GM18499 (cell line): ENCODE data around the gene WDR17.

ENCODE experiments used
- ATAC-seq: cut with Tn5 transposase; IDR thresholded peaks from one replicate; pipeline ENCODE4 v1.9.1; 2021; ENCODE audit warnings: moderate number of reproducible peaks; ENCODE audit not compliant: insufficient read depth, unreplicated experiment

Gene WDR17

DNA sequence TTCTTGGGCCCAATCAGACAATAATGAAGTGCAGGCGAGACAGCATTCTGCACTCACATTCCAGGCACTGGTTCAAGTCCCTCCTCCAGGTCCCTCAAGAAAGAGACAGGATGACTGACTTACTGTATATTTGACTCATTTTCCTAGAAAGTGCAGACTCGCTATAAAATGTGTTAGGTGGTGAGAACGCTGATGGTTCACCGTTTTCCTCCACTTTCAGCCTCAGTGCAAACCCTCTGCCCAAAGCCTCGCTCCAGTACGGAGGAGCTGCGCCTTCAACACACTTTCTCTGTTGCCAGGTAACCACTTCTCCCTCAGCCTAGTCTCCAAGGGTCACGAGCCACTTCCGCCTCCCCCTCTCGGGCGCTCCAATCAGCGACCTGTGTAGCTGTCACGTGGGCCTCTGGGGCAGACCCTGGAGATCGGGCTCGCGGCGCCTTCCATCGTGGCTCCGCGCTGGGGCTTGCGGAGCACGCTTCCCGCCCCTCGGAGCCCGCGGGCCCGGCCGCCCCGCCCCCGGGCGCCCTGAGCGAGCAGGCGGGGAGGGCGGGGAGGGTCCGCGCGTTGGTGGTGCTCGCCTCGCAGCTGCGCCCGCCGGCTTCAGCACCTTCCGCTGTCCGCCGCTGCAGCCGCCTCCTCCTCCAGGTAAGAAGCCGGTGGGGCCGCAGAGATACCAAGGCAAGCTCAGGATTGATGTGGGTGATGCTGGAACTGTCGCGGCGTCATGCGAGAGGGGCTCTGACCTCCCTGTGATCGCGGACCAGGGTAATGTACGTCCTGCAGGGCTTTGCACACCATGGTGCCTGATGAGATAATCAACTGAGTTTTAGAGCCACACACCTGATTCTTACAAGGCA lies at the start of gene WDR17:
Gene WDR17 (plus strand): TSS at position 407 of the 857 bp plus-strand sequence. CDS start 45,740 bp downstream, outside the sequence.
- ATAC-seq: peak; percentile 100

DNA sequence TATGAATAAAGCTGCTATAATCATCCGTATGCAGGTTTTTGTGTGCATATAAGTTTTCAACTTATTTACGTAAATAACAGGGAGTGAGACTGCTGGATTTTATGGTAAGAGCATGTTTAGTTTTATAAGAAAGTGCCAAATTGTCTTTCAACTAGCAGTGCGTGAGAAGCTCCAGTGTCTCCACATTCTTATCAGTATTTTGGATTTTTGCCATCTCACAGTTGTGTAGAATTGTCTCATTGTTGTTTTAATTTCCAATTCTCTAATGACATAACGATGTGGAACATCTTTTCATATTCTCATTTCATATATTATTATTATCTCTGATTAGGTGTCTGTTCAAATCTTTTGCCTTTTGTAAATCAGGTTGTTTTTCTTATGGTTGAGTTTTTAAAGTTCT lies 49.0 kb upstream of the WDR17 start:
- ATAC-seq: no peak

- ATAC-seq: no peak
Measured at GRCh38 chr4:176020481-176021085, 45.1 kb upstream of the WDR17 start.

DNA sequence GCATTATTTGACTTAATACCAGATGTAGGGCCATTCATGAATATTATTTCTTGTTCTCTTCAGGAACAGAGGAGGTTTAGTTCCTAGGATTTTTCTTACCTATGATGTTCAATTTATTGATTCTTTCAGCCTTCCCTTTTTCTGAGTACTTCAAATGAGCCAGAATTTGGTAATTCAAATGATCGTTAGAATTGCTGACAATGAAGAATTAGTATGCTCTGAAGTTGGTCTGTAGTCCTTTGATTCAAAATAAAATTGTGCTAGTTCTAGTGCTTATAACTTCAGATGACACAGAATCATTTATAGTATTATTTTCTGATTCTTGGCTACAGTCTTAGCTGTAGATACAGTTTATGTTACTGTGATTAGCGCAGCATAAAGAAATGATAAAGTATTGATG lies 35.2 kb upstream of the WDR17 start:
- ATAC-seq: no peak

DNA sequence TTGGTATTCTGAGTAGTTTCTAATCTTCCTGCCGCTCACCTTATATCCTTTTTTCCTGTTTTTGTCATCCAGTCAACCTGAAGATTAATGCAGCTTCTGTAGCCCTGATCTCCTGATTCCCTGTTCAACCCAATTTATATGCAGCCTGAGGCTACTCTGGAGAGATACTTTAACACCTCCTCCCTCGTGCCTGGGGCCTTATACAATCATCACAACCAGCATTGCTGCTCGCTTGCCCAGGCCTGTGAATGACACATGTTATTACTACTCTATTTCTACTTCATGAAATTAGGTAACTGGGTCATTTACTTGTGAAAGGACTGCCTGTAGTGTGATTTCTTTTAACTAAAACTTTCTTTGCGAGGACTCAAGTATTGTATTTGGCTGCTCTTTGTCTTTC lies 33.7 kb upstream of the WDR17 start:
- ATAC-seq: no peak

DNA sequence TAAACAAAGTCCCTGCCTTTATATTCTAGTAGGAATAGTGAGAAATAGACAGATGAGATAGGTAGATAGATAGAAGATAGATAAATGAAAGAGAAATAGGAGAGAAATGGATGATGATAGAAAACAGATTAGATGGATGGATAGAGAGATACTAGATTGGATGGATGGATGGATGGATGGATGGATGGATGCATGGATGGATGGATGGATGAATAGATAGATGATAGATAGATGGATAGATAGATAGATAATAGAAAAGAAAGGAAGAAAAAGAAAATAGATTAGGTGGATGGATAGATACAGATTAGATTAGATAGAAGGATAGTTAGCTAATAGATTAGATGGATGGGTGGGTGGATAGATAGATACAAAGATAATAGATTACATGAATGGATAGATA lies 33.2 kb upstream of the WDR17 start:
- no peak for ATAC-seq

DNA sequence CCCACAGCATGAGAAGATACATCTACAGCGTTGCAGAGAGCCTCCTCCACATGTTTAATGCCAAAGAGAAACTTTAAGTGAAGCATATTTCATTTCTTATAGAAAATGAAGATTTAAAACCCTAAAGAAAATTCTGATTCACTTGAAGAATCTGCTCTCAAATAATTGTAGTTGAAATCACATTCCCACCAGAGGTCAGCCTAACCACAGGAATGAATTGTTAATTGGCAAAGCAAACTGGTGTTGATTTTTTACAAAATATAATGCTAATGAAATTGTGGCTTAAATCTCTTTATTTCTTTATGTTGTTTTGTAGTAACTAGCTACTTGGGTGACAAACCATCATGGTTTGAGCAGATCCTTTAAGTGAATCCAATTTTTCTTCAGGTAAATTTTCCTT lies 31.1 kb upstream of the WDR17 start:
- ATAC-seq: no peak

DNA sequence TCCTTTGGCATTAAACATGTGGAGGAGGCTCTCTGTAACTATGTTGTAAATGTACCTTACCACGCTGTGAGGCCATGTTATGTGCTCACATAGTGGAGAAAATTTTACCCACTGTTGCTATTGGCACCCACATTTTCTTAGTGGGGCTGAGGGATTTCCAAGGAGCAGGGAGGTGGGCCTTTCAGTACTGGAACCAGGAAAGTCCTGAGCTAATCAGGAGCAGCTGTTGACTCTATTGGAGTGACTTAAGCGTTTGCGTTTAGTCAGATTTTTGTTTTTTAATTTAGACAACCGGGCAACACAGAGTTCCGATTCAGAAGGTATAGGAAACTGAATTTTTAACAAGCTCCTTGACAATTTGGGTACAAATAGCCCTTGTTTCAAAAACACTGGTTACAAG lies 30.7 kb upstream of the WDR17 start:
- ATAC-seq: no peak

GRCh38 chr4:176036585-176037205 lies 28.9 kb upstream of the WDR17 start:
- ATAC-seq: no peak

- no peak for ATAC-seq
Measured at GRCh38 chr4:176038789-176039188, 26.9 kb upstream of the WDR17 start.

DNA sequence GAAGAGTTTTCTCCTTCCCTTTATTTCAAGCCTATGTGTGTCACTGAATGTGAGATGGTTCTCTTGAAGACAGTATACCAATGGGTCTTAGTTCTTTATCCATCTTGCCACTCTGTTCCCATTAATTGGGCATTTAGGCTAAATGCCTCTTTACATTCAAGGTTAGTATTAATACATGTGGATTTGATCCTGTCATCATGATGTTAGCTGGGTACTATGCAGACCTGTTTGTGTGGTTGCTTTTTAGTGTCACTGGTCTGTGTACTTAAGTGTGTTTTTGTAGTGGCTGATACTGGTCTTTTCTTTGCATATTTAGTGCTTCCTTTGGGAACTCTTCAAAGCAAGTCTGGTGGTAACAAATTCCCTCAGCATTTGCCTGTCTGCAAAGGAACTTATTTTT lies 23.4 kb upstream of the WDR17 start:
- no peak for ATAC-seq

- no peak for ATAC-seq
Measured at GRCh38 chr4:176043838-176044588, 21.6 kb upstream of the WDR17 start.

DNA sequence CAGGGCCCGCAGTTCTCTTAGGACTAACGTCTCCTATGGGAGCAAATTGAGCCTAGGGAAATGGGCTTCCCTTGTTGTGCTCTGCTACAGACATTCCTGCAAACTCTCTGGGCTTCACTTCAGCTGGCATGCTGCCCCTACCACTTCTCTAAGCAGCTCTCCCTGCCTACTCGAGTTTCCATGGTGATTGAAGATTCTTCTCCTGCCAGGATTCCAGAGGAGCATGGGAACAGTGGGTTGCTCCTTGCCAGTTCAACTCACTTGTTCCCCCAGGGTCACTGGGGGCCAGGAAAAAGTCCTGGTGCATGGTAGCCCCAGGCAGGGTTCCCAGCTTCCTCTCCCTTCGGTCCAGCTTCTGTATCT lies 21.1 kb upstream of the WDR17 start:
- ATAC-seq: no peak

DNA sequence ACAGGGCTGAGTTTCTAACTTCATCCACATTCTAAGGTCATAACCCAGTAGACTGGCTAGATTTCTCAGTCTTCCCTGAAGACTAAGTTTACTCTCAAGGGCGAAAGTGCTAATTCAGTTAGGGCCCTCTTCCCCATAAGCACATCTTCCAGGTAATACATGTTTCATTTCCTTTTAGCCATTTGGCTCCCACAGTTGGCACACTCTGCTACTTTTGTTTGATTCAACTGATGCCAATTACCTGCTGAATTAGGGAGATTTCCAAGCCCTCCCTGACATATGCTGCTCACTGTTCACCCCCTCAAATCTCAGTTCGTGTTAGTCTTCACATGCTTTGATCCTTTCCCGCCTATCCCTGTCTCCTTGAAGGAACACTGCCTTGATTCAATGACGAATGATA lies 17.0 kb upstream of the WDR17 start:
- no peak for ATAC-seq

DNA sequence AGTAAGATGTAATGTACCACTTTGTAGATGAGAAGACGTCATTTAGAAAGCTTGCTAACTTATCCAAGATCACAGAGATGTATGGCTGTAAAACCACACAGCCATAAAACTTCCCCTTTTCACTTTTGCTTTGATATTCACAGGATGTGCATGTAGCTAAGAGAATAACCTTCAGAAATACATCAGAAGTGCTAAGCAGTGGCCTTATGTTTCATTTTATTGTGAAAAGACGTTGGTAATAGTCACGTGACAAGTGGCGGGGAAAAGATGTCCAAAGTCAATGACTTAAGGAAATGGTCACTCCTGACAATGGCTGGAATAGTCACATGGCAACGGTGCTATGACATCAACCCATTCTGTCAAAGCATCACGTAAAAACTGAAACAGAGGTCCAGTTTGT lies 12.9 kb upstream of the WDR17 start:
- ATAC-seq: peak; percentile 99

- no peak for ATAC-seq
Measured at GRCh38 chr4:176053785-176054184, 11.9 kb upstream of the WDR17 start.

DNA sequence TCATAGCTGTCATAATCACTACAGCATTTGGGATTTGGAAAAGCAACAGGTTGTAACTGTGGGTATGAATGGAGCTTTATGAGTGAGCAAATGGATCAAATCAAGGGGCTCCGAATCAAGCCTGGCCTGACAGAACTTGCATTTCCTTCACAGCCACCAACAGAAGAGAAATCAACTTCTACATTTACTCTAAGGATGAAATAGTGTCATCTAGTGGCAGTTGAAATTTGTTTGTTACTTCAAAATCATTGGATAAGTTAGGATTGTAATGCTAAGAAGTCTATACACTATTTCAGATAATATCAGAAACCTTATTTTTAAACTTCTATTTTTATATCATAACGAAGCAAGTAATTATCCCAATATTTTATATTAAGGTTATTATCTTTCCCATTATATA lies 10.7 kb upstream of the WDR17 start:
- ATAC-seq: no peak

DNA sequence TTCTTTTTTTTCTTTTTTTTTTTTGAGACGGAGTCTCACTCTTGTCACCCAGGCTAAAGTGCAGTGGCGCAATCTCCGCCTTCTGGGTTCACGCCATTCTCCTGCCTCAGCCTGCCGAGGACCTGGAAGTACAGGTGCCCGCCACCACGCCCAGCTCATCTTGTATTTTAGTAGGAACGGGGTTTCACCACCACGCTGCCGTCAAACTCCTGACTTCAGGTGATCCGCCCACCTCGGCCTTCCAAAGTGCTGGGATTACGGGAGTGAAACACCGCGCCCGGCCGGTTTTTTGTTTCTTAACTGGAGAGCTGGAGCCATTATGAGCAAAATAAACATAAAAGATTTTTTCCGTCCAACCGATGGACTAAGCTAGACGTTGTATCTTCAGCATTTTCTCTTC lies 1.9 kb upstream of the WDR17 start:
- ATAC-seq: no peak

DNA sequence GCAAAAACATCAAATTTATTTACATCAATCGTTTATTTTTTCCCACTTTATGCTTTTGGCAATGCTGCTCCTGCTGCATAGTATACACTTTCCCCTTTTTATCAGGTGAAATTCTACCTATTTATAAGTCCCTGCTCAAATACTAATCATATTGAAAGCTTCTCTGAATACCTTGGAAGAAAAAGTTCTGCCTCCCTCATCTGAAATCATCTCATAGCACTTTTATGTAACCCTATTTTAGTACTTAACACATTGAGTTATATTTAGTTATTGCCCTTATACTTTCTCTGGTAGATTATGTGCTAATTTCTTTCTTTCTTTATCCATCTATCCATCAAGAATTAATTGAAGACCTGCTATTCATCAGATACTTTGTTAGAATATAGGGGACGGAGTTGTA lies 1.1 kb upstream of the WDR17 start:
- no peak for ATAC-seq

DNA sequence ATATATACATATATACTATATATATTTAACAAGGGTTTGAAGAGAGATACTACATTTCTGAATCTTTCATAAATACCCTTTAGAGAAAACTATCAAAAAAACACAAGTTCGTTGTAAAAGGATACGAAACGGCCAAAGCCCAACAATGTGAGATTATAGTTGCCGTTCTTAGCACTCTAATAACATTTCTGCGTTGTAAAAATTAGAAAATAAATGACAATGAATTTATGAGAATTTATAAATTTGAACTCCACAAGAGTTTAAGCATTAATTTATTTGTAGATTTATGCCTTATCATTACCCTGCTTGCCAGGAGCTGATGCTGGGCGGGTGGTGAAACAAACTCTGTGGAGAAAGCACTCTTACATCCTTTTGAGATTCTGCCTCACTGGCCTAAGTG lies 1.1 kb downstream of the WDR17 start:
- no peak for ATAC-seq

DNA sequence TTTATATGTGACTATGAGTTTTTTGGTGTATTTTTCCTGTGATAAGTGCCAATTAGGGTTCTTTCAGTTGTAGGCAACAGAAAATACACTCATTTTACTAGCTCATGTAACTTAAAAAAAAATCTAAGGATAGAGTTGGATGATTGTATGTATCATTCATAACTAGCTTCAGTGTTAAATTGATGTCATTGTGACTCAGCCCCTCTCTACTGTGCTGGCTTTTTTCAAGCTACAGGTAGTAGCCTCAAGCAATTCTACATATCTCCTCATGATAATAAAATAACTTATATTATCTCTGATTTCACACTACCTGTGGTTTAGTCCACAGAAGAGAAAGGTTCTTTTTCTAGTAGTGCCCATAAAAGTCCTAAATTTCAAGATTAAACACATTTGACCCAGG lies 11.9 kb downstream of the WDR17 start:
- ATAC-seq: no peak
